Neutrophil (primary cell): ENCODE data around the gene EPHA6.

ENCODE experiments used
- H3K27ac ChIP-seq: fragments of 200-600 bp; sonication (generic); 2 replicates; pipeline ENCODE4 v1.5.1; 2016; ENCODE audit warnings: mild to moderate bottlenecking, moderate library complexity
- H3K27me3 ChIP-seq: fragments of 200-600 bp; sonication (generic); 2 replicates; pipeline ENCODE4 v1.6.0; 2016; ENCODE audit warnings: mild to moderate bottlenecking
- H3K36me3 ChIP-seq: fragments of 200-600 bp; sonication (generic); 2 replicates; pipeline ENCODE4 v1.5.1; 2017
- H3K4me1 ChIP-seq, 2 experiments: fragments of 200-600 bp in 1 of 2; sonication (generic) in 1 of 2; 1 replicate in 1 of 2; 2 replicates in 1 of 2; pipeline versions ENCODE4 v1.5.1 to v1.6.1; 2013 to 2016; ENCODE audit warnings: low read depth in 1 of 2, low read length in 1 of 2, mild to moderate bottlenecking in 1 of 2, moderate library complexity in 1 of 2; ENCODE audit not compliant: control insufficient read depth in 1 of 2, insufficient read depth in 1 of 2
- H3K4me3 ChIP-seq, 2 experiments: fragments of 200-600 bp in 1 of 2; sonication (generic) in 1 of 2; 1 replicate in 1 of 2; 2 replicates in 1 of 2; pipeline ENCODE4 v1.5.1; 2013 to 2016; ENCODE audit warnings: low read depth in 1 of 2, low read length in 1 of 2, mild to moderate bottlenecking in 1 of 2, moderate library complexity in 1 of 2
- H3K9me3 ChIP-seq: fragments of 200-600 bp; sonication (generic); 2 replicates; pipeline ENCODE4 v1.5.1; 2016
- TF ChIP-seq, protein P1 (sequence below): fragments of 200-600 bp; sonication (generic); IDR thresholded peaks from 2 replicates; pipeline ENCODE4 v1.5.1; 2016; ENCODE audit warnings: antibody characterized with exemption

Gene EPHA6

DNA sequence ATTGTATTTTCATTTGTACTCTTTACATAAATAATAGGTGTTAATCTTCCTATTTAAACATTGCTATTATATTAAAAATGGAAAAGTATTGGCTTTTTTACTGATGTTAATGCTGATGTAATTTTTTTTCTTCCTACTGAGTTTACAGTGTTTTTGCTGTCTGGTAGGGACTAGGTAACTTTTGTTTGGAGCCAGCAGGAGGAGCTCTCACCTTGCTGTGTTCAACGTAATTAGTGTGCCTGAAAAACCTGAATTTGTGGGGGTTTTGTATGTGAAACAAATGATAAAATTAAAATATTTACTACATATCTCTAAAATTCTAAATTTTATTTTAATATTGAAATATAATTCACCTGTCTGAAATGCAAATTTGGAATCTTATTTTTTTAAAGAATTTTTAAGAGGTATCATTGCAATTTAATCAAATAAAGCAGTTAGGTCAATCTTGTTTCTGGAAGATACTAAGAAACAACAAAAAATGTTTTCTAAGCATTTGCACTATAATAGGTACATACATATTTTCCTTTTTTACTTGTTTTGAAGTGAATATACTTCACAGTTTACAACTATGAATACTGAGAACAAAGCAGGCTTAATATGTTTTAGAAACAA lies 48.8 kb downstream of the EPHA6 start:
- H3K9me3 ChIP-seq = no peaks in the 10 kb centered on the region
- no peak overlapping the region for H3K4me3 ChIP-seq
- TF ChIP-seq, protein P1, sequence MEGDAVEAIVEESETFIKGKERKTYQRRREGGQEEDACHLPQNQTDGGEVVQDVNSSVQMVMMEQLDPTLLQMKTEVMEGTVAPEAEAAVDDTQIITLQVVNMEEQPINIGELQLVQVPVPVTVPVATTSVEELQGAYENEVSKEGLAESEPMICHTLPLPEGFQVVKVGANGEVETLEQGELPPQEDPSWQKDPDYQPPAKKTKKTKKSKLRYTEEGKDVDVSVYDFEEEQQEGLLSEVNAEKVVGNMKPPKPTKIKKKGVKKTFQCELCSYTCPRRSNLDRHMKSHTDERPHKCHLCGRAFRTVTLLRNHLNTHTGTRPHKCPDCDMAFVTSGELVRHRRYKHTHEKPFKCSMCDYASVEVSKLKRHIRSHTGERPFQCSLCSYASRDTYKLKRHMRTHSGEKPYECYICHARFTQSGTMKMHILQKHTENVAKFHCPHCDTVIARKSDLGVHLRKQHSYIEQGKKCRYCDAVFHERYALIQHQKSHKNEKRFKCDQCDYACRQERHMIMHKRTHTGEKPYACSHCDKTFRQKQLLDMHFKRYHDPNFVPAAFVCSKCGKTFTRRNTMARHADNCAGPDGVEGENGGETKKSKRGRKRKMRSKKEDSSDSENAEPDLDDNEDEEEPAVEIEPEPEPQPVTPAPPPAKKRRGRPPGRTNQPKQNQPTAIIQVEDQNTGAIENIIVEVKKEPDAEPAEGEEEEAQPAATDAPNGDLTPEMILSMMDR = no peak
- H3K27ac ChIP-seq = no peak overlapping the region
- no peaks in the 10 kb centered on the region for H3K4me1 ChIP-seq
- H3K27me3 ChIP-seq = no peaks in the 10 kb centered on the region
- H3K36me3 ChIP-seq = no peaks in the 10 kb centered on the region

DNA sequence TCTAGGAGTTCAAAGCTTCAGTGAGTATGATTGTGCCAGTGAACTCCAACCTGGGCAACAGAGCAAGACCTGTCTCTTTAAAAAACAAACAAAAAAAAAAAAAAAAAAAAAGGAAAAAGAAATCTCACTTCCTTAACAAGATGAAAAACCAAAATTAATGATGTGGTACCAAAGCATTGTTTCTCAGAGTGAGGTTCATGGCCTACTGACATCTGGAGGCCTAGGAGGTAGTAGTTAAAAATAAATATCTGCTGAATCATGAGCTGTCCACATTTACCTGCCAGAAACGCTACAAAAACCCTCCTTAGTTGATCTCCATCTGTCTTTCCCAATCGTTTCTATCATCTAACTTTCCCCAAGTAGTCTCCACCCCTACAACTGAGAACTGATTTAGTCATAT lies 51.2 kb downstream of the EPHA6 start:
- Histone ChIP-seq H3K4me1 (no peaks in the 10 kb centered on the region), H3K27me3 (no peaks in the 10 kb centered on the region), H3K36me3 (no peaks in the 10 kb centered on the region), H3K9me3 (no peaks in the 10 kb centered on the region), H3K27ac (no peak overlapping the region), H3K4me3 (no peak overlapping the region)
- TF ChIP-seq, protein P1 = no peak

DNA sequence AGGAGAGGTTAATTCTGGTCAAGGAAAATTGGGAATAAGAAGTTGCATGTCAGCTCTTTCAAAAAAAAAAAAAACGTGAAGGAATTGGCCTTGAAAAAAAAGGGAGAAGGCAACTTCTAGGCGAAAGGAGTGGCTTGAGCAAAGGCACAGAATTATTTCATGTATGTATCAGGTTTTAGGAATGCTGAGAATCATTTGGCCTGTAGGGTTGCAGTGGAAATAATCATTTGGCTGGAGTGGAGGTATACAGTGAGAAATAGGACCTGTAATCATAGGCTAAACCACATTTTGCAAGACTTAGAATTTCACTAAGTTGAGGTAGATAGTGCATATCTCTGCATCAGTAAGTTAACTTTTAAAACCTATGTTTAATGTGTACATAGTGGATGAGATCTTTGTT lies 54.9 kb downstream of the EPHA6 start:
- no peaks in the 10 kb centered on the region for H3K27me3 ChIP-seq
- H3K36me3 ChIP-seq = no peaks in the 10 kb centered on the region
- H3K27ac ChIP-seq = no peak overlapping the region
- TF ChIP-seq, protein P1 = no peak
- H3K4me1 ChIP-seq = no peaks in the 10 kb centered on the region
- no peak overlapping the region for H3K4me3 ChIP-seq
- no peaks in the 10 kb centered on the region for H3K9me3 ChIP-seq

DNA sequence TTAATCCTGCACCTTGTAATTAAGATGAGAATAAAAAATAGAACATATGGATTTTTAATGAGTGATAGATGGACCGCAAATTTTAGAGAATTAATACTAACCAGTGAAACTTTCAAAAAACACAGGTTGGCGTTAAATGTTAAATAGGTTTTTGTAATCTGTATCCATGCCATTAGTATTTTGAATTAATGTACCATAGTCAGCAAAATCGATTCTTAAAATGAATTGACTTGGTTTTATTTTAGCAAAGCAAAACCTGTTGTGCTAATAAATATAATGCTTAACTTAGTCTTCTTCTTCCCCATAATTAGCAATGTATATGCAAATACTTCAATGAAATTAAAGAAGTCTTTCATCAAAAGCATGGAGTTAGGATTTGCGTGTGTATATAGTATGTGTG lies 63.1 kb downstream of the EPHA6 start:
- Histone ChIP-seq H3K36me3 (no peaks in the 10 kb centered on the region), H3K27ac (no peak overlapping the region), H3K4me1 (no peaks in the 10 kb centered on the region), H3K27me3 (no peaks in the 10 kb centered on the region), H3K9me3 (no peaks in the 10 kb centered on the region), H3K4me3 (no peak overlapping the region)
- TF ChIP-seq, protein P1 = no peak

DNA sequence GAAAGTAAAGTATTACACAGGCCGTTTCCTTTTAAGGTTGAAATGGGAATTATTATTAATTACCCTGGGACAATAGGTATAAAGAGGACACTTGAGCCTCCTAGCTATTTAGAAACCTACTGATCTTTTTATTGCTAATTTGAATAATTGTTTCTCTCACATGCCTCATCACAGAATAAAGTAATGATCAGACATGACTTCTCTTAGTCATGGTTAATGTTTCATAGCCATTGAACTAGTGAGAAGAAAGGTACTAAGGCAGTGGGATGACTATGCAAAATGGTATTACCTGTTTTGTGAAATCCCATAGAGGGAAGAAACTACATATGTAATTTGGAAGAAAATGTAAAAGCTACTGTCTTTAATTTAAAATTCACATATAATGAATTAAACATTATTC lies 85.6 kb downstream of the EPHA6 start:
- no peak overlapping the region for H3K27ac ChIP-seq
- TF ChIP-seq, protein P1 = no peak
- H3K4me3 ChIP-seq = no peak overlapping the region

DNA sequence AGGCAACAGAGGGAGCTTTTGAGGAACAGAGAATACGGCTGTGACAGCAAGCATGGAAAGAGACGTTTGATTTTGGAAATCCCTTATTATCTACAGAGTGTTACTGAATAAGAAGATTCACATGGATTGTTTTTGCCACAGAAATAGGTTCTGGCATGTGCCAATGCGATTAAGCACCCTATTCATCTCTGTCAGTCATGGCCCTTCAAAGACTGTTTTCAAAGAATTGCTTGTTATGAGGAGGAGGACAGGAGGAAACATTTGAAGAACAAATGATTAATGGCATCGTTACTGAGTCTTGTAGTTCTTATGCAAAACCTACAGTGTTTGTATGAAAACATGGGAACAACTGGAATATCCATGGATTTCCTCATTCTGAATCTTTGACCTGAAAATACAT lies 86.2 kb downstream of the EPHA6 start:
- no peaks in the 10 kb centered on the region for H3K9me3 ChIP-seq
- TF ChIP-seq, protein P1 = no peak
- H3K4me1 ChIP-seq = no peaks in the 10 kb centered on the region
- H3K4me3 ChIP-seq = no peak overlapping the region
- no peak overlapping the region for H3K27ac ChIP-seq
- H3K36me3 ChIP-seq = no peaks in the 10 kb centered on the region
- H3K27me3 ChIP-seq = no peaks in the 10 kb centered on the region

More for the DNA sequence above, 85.6 kb downstream of the EPHA6 start:
- Histone ChIP-seq H3K4me1 (no peaks in the 10 kb centered on the region), H3K27me3 (no peaks in the 10 kb centered on the region), H3K36me3 (no peaks in the 10 kb centered on the region), H3K9me3 (no peaks in the 10 kb centered on the region)
